ENCODE results near the gene SLC12A5.

GRCh38 chr20:46017272-46017671, 11.7 kb upstream of the SLC12A5 start:
- TF ChIP-seq YY1 (tag by site-specific recombination; IDR thresholded peaks at IDR 0.05): no peak
- TF ChIP-seq ZNF677 (tag by site-specific recombination; IDR thresholded peaks at IDR 0.05): no peak
- no peak for TF ChIP-seq ZBTB1 (tag by site-specific recombination; IDR thresholded peaks at IDR 0.05)
- no peak for TF ChIP-seq CTCF (tag by site-specific recombination; IDR thresholded peaks at IDR 0.05)
- no peak for TF ChIP-seq ZNF660 (tag by site-specific recombination; IDR thresholded peaks at IDR 0.05)
- no peak for TF ChIP-seq ATF2 (tag by site-specific recombination; IDR thresholded peaks at IDR 0.05; ENCODE audit: low read depth)
- no peak for TF ChIP-seq TSHZ1 (tag by site-specific recombination; IDR thresholded peaks at IDR 0.05; ENCODE audit: borderline replicate concordance)
- no peak for TF ChIP-seq ZNF76 (tag by site-specific recombination; IDR thresholded peaks at IDR 0.05; ENCODE audit: borderline replicate concordance, low read depth)
- TF ChIP-seq SP2 (tag by site-specific recombination; IDR thresholded peaks at IDR 0.05): no peak
- no peak for TF ChIP-seq ZNF138 (tag by site-specific recombination; IDR thresholded peaks at IDR 0.05; ENCODE audit: borderline replicate concordance)
- no peak for TF ChIP-seq PRDM4 (tag by site-specific recombination; IDR thresholded peaks at IDR 0.05)
